Nephron (organoid): ENCODE data around the gene SLC34A1.

ENCODE experiments used
- H3K27ac Mint-ChIP-seq, 3 experiments: 2 replicates each; pipeline ENCODE4 v1.8.0; 2020; ENCODE audit warnings: mixed read lengths in 3 of 3, mild to moderate bottlenecking in 2 of 3, moderate library complexity in 1 of 3
- H3K27me3 Mint-ChIP-seq: 2 replicates; pipeline ENCODE4 v1.8.0; 2021; ENCODE audit warnings: low read depth, mild to moderate bottlenecking, moderate library complexity, mixed read lengths
- H3K36me3 Mint-ChIP-seq: 2 replicates; pipeline ENCODE4 v1.8.0; 2020; ENCODE audit warnings: low read depth, mixed read lengths
- H3K4me1 Mint-ChIP-seq: 2 replicates; pipeline ENCODE4 v1.8.0; 2020; ENCODE audit warnings: mixed read lengths
- H3K4me3 Mint-ChIP-seq, 3 experiments: 2 replicates each; pipeline ENCODE4 v1.8.0; 2020; ENCODE audit warnings: mild to moderate bottlenecking in 3 of 3, mixed read lengths in 3 of 3, moderate library complexity in 2 of 3
- H3K9me3 Mint-ChIP-seq: 2 replicates; pipeline ENCODE4 v1.8.0; 2020; ENCODE audit warnings: mixed read lengths
- TF ChIP-seq, protein P1 (sequence below), 3 experiments: fragments of 200-600 bp; sonication (generic); IDR thresholded peaks; one replicate each; pipeline ENCODE4 v1.5.0; 2021; ENCODE audit warnings: antibody characterized with exemption in 3 of 3; ENCODE audit not compliant: unreplicated experiment in 3 of 3

SLC34A1 gene

DNA sequence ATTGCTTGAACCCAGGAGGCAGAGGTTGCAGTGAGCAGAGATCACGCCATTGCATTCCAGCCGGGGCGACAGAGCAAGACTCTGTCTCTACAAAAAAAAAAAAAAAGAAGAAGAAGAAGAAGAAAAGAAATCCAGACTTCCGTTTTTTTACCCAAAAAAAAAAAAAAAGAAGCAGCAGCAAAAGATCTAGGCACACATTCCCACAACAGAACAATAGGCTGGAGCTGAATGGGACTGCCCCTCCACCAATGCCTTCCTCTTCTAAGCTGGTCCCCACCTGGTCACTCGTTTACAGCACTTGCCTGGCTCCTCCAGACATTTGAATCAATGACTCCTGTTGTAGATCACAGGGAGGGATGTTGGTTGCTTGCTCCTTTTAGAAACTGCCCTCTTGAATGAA lies 31.1 kb upstream of the SLC34A1 start:
- Mint-ChIP-seq H3K4me1 (peaks cover 29% of the 10 kb centered on the region), H3K27ac (peak overlapping the region; percentile 27 to 55 (median 38))
- TF ChIP-seq, protein P1, sequence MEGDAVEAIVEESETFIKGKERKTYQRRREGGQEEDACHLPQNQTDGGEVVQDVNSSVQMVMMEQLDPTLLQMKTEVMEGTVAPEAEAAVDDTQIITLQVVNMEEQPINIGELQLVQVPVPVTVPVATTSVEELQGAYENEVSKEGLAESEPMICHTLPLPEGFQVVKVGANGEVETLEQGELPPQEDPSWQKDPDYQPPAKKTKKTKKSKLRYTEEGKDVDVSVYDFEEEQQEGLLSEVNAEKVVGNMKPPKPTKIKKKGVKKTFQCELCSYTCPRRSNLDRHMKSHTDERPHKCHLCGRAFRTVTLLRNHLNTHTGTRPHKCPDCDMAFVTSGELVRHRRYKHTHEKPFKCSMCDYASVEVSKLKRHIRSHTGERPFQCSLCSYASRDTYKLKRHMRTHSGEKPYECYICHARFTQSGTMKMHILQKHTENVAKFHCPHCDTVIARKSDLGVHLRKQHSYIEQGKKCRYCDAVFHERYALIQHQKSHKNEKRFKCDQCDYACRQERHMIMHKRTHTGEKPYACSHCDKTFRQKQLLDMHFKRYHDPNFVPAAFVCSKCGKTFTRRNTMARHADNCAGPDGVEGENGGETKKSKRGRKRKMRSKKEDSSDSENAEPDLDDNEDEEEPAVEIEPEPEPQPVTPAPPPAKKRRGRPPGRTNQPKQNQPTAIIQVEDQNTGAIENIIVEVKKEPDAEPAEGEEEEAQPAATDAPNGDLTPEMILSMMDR (IDR thresholded peaks at IDR 0.05; ENCODE audit: unreplicated experiment in 3 of 3), result no peak

DNA sequence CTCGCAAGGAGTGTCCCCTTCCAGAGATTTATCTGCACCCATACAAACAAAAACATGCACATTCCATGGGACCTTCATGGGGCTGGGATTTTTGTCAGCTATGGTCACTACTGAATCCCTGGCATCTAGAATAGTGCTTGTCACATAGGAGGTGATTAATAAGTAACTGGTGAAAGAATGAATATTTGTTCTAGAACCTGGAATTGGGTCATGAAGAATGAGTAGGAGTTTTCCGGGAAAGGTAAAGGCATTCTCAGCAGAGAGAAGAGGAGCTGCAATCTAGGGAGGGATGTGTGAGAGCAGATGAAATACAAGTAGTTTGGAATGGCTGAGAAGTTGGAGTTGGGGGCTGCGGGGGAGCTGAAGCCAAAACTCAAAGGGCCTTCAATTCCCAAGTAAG lies 30.0 kb upstream of the SLC34A1 start:
- Mint-ChIP-seq H3K27me3 (peaks cover 8% of the 10 kb centered on the region), H3K9me3 (no peaks in the 10 kb centered on the region), H3K4me1 (peaks cover 25% of the 10 kb centered on the region), H3K27ac (peak overlapping the region in 2 of 3 experiments; percentile 21 to 34), H3K4me3 (peak overlapping the region in 2 of 3 experiments; percentile 15 to 55), H3K36me3 (no peaks in the 10 kb centered on the region)
- TF ChIP-seq, protein P1 (IDR thresholded peaks at IDR 0.05; ENCODE audit: unreplicated experiment in 3 of 3), result no peak

More for the DNA sequence above, 31.1 kb upstream of the SLC34A1 start:
- H3K36me3 Mint-ChIP-seq, result no peaks in the 10 kb centered on the region
- no peaks in the 10 kb centered on the region for H3K9me3 Mint-ChIP-seq
- peaks cover 8% of the 10 kb centered on the region for H3K27me3 Mint-ChIP-seq
- H3K4me3 Mint-ChIP-seq, result peak overlapping the region; percentile 60 to 82 (median 70)

DNA sequence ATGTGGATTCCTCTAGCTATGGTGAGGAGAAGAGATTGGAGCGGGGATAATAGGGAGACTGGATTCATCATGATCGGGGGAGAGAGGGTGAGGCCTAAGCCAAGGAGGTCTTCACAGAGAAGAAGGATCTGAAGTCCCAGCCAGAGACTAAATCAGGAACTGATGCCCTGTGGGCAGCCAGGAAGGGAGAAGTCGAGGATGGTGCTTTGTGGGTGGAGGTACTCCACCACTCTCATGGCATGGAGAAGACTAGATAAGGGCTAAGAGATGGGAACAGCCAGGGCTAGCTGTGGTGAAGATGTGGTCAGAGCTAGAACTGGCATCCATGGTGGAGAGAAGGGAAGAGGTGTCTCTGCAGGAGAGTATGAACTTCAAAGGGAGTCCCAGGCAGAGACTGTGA lies 29.5 kb upstream of the SLC34A1 start:
- H3K4me1 Mint-ChIP-seq, result peaks cover 20% of the 10 kb centered on the region
- H3K27ac Mint-ChIP-seq, result peak overlapping the region in 1 of 3 experiments; percentile 21
- H3K4me3 Mint-ChIP-seq, result no peak overlapping the region
- no peaks in the 10 kb centered on the region for H3K9me3 Mint-ChIP-seq
- TF ChIP-seq, protein P1 (IDR thresholded peaks at IDR 0.05; ENCODE audit: unreplicated experiment in 3 of 3), result no peak
- H3K27me3 Mint-ChIP-seq, result peaks cover 6% of the 10 kb centered on the region
- H3K36me3 Mint-ChIP-seq, result no peaks in the 10 kb centered on the region

DNA sequence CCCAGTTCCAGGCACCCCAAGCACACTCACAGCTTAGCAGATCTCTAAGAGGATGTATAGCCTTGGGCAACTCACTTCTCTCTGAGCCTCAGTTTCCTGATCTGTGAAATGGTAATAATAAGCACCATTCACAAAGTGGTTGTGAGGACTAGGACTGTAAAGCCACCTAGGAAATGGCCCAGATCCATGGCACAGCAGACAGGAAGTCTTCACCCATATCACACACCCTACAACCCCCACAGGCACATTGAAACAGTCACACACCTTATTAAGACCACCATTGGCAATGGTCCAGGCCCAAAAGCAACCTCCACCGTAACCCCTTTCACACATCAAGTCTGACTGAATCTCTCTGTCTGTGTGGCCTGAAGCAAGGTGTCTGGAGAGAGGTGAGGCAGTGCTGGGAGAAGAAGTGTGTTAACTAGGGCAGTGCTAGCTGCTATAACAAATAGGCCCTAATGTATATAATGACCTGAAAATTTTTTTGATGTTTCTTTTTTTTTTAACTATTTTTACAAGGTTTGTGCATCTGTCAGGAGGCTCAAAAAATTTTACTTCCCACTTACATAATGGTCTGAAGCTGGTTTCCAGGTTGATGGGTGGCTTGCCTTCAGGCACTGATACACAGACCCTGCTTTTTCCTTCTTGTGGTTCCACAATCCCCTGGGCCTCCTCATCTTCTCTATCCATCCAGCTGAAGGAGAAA lies 28.9 kb upstream of the SLC34A1 start:
- H3K4me3 Mint-ChIP-seq, result peak overlapping the region in 1 of 3 experiments; percentile 20
- H3K27me3 Mint-ChIP-seq, result peaks cover 5% of the 10 kb centered on the region
- H3K4me1 Mint-ChIP-seq, result peaks cover 14% of the 10 kb centered on the region
- H3K9me3 Mint-ChIP-seq, result no peaks in the 10 kb centered on the region
- no peaks in the 10 kb centered on the region for H3K36me3 Mint-ChIP-seq
- TF ChIP-seq, protein P1 (IDR thresholded peaks at IDR 0.05; ENCODE audit: unreplicated experiment in 3 of 3), result no peak
- no peak overlapping the region for H3K27ac Mint-ChIP-seq

DNA sequence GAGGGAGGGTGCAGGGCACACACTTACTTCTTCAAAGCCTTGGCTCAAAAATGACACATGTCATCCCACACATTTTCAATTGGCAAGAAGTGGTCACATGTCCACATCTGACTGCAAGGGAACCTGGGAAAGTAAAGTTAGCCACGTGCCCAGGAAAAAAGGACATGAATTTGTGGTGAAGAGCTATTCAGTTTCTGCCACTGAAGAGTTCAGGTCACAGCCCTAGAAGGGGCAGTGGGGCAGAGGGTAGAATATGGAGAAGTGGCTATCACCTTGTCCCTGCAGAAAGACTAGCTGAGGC lies 28.4 kb upstream of the SLC34A1 start:
- no peaks in the 10 kb centered on the region for H3K36me3 Mint-ChIP-seq
- no peak overlapping the region for H3K27ac Mint-ChIP-seq

More for the DNA sequence above, 28.4 kb upstream of the SLC34A1 start:
- TF ChIP-seq, protein P1 (IDR thresholded peaks at IDR 0.05; ENCODE audit: unreplicated experiment in 3 of 3), result no peak
- Mint-ChIP-seq H3K4me3 (no peak overlapping the region), H3K9me3 (no peaks in the 10 kb centered on the region), H3K4me1 (peaks cover 10% of the 10 kb centered on the region), H3K27me3 (peaks cover 5% of the 10 kb centered on the region)
